PC-9 (cell line): ENCODE results near the gene RALGAPB. TPM values are rescaled to one million over a fixed set of nuclear protein-coding genes. Genes with fewer than 3 reads are reported as not detected.
"Not testable (repeated sequence)": the region's sequence is repeated elsewhere in the genome, so short reads cannot be mapped to it uniquely, and the experiment has no call there.

Experiments used
- BruUV-seq: library from RNA; stranded (reverse); fragments of 400-500 nt; replicated peaks from 2 replicates; lab custom pipeline; 2021; lab: Mats Ljungman, UMichigan
- CTCF ChIA-PET: fragments of 300-600 bp; sonication (Branson Sonifier 250); formaldehyde crosslinking; loops from one replicate; lab custom pipeline; 2022; ENCODE audit warnings: antibody characterized with exemption; lab: Charles Lee
- POLR2A ChIA-PET: fragments of 300-600 bp; sonication (Branson Sonifier 250); formaldehyde crosslinking; loops from one replicate; lab custom pipeline; 2022; ENCODE audit warnings: antibody characterized with exemption; ENCODE audit not compliant: unreplicated experiment; lab: Charles Lee
- DNase-seq, 2 experiments: peaks; one replicate each; pipeline versions ENCODE4 v3.0.0 to v3.0.0-alpha.2; 2015 to 2022; ENCODE audit warnings: mixed read lengths in 1 of 2
- H2AFZ ChIP-seq: fragments of 200-600 bp; sonication (generic); 2 replicates; pipeline ENCODE4 v1.8.1; 2017; ENCODE audit warnings: antibody characterized with exemption
- H3F3A ChIP-seq: fragments of 200-600 bp; sonication (generic); 2 replicates; pipeline ENCODE4 v1.8.1; 2017; ENCODE audit warnings: antibody characterized with exemption, mild to moderate bottlenecking, low read depth; ENCODE audit not compliant: insufficient read depth
- H3K27ac ChIP-seq: fragments of 200-600 bp; sonication (generic); 2 replicates; pipeline ENCODE4 v1.6.1; 2016; ENCODE audit warnings: mixed run types
- H3K27me3 ChIP-seq: fragments of 200-600 bp; sonication (generic); 2 replicates; pipeline ENCODE4 v1.6.1; 2016; ENCODE audit warnings: low read depth, mixed run types; ENCODE audit not compliant: insufficient read depth
- H3K36me3 ChIP-seq: fragments of 200-600 bp; sonication (generic); 2 replicates; pipeline ENCODE4 v1.6.1; 2016; ENCODE audit warnings: low read depth, mixed run types
- H3K4me1 ChIP-seq: fragments of 200-600 bp; sonication (generic); replicated peaks from 2 replicates; pipeline ENCODE4 v1.6.1; 2016; ENCODE audit warnings: mixed run types; ENCODE audit not compliant: insufficient read depth
- H3K4me2 ChIP-seq: fragments of 200-600 bp; sonication (generic); 2 replicates; pipeline ENCODE4 v1.6.1; 2017; ENCODE audit warnings: mixed run types
- H3K4me3 ChIP-seq: fragments of 200-600 bp; sonication (generic); 2 replicates; pipeline ENCODE4 v1.6.1; 2016; ENCODE audit warnings: mixed run types
- H3K79me2 ChIP-seq: fragments of 200-600 bp; sonication (generic); 2 replicates; pipeline ENCODE4 v1.6.1; 2017; ENCODE audit warnings: low read depth, mixed run types
- H3K9me2 ChIP-seq: fragments of 200-600 bp; sonication (generic); 2 replicates; pipeline ENCODE4 v1.8.1; 2017; ENCODE audit warnings: mild to moderate bottlenecking; ENCODE audit not compliant: insufficient read depth
- H3K9me3 ChIP-seq: fragments of 200-600 bp; sonication (generic); 2 replicates; pipeline ENCODE4 v1.8.1; 2016; ENCODE audit warnings: low read depth; ENCODE audit not compliant: insufficient read depth
- H4K20me1 ChIP-seq: fragments of 200-600 bp; sonication (generic); 2 replicates; pipeline ENCODE4 v1.8.1; 2017; ENCODE audit not compliant: insufficient read depth
- CTCF ChIP-seq: fragments of 200-600 bp; sonication (generic); conservative IDR thresholded peaks from 2 replicates; pipeline ENCODE4 v1.6.1; 2017; ENCODE audit warnings: mixed run types, antibody characterized with exemption, mild to moderate bottlenecking, moderate library complexity
- EZH2 ChIP-seq: fragments of 200-600 bp; sonication (generic); IDR thresholded peaks from 2 replicates; pipeline ENCODE4 v1.8.0; 2017; ENCODE audit warnings: antibody characterized with exemption, low read depth
- intact Hi-C: fragments of 100-400 bp; cut with micrococcal nuclease; formaldehyde crosslinking; loops from one replicate; pipeline ENCODE4 v1.10.0; 2022; ENCODE audit not compliant: unreplicated experiment
- total RNA-seq: library from RNA; stranded (reverse); gene quantifications from 2 replicates; pipeline ENCODE4 v1.2.3, GENCODE V29; 2021

The RALGAPB gene
- total RNA-seq, 1 experiment from 2014 or later: 40.2 TPM

GRCh38 chr20:38435555-38435939 is 37.1 kb upstream of the RALGAPB start:
- peak overlapping the region; percentile 83 for H3K4me2 ChIP-seq
- BruUV-seq: no TSS peak
- H3K4me1 ChIP-seq: peaks cover 35% of the 10 kb centered on the region
- H3K36me3 ChIP-seq: peaks cover 40% of the 10 kb centered on the region
- ChIA-PET CTCF (interaction anchor here (0.6 to 2.4 kb wide), 5 partner anchors 10 to 742 kb away, joined by 3 to 27 read pairs (median 7); partner anchors contain the start of genes CTNNBL1 and RALGAPB), POLR2A (interaction anchor here (0.6 to 1.8 kb wide), 8 partner anchors 11 to 97 kb away, joined by 3 to 33 read pairs (median 4); partner anchors contain the start of gene RALGAPB)
- no peak overlapping the region; the same call in 1 of the 2 replicates for H3K27ac ChIP-seq
- 0 out of 2 replicates have a peak overlapping the region, but pooled peaks have one; percentile 99 for H3K4me3 ChIP-seq
- TF ChIP-seq CTCF (peak; percentile 29; the same call in 1 of the 2 replicates), EZH2 (no peak)
- H3F3A ChIP-seq: peaks cover 22% of the 10 kb centered on the region; the same call in 1 of the 2 replicates
- no peaks in the 10 kb centered on the region for H3K9me2 ChIP-seq
- H3K27me3 ChIP-seq: no peaks in the 10 kb centered on the region
- H3K79me2 ChIP-seq: peaks cover 47% of the 10 kb centered on the region
- H2AFZ ChIP-seq: peak overlapping the region; percentile 85
- no peaks in the 10 kb centered on the region for H3K9me3 ChIP-seq
- intact Hi-C loops: loop anchor here (1.0 kb wide), 2 partner anchors 11 to 37 kb away; partner anchors contain the start of gene RALGAPB
- H4K20me1 ChIP-seq: peaks cover 39% of the 10 kb centered on the region
- DNase-seq: no peak

GRCh38 chr20:38437796-38438195 is 34.8 kb upstream of the RALGAPB start:
- intact Hi-C loops: no loop called here
- CTCF ChIA-PET: interaction anchor here (0.7 to 1.4 kb wide), 3 partner anchors 20 to 36 kb away, joined by 3 to 21 read pairs (median 10); partner anchors contain the start of gene RALGAPB
- H3K27ac ChIP-seq: no peak overlapping the region
- no TSS peak for BruUV-seq
- peaks cover 24% of the 10 kb centered on the region for H3K79me2 ChIP-seq
- no peak for TF ChIP-seq CTCF
- TF ChIP-seq EZH2: no peak
- H3K4me1 ChIP-seq: peaks cover 15% of the 10 kb centered on the region
- no peaks in the 10 kb centered on the region for H3K27me3 ChIP-seq
- no peak overlapping the region for H2AFZ ChIP-seq
- peaks cover 17% of the 10 kb centered on the region for H4K20me1 ChIP-seq
- POLR2A ChIA-PET: no interaction called here
- H3K9me3 ChIP-seq: no peaks in the 10 kb centered on the region
- peaks cover 16% of the 10 kb centered on the region; the same call in 1 of the 2 replicates for H3F3A ChIP-seq
- H3K9me2 ChIP-seq: no peaks in the 10 kb centered on the region
- DNase-seq: no peak
- peaks cover 19% of the 10 kb centered on the region for H3K36me3 ChIP-seq
- H3K4me2 ChIP-seq: no peak overlapping the region
- H3K4me3 ChIP-seq: no peak overlapping the region

DNA sequence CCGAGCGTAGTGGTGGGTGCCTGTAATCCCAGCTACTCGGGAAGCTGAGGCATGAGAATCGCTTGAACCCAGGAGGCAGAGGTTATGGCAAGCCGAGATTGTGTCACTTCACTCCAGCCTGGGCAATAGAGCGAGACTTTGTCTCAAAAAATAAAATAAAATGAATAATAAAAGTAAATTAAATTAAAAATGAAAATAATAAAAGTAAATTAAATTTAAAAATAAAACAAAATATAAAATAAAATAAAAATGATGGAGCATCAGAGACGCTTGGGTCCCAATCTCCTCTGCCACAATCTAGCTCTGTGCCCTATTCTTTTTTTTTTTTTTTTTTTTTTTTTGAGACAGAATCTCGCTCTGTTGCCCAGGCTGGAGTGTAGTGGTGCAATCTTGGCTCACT is 31.5 kb upstream of the RALGAPB start:
- H3K79me2 ChIP-seq, H3F3A ChIP-seq, BruUV-seq, H2AFZ ChIP-seq, H3K4me2 ChIP-seq, H3K9me3 ChIP-seq, H3K4me3 ChIP-seq, H4K20me1 ChIP-seq, H3K9me2 ChIP-seq, intact Hi-C loops, H3K36me3 ChIP-seq, DNase-seq, H3K27ac ChIP-seq, POLR2A ChIA-PET, H3K4me1 ChIP-seq, H3K27me3 ChIP-seq: not testable (repeated sequence)
- CTCF ChIA-PET: interaction anchor here (1.3 kb wide), 1 partner anchor 32 kb away, joined by 3 read pairs; the partner anchor contains the start of gene RALGAPB
